Lower lobe of right lung (tissue), 2 donors: Measurements from ENCODE around the gene EPHA3. TPM values are rescaled to one million over a fixed set of nuclear protein-coding genes. Genes with fewer than 3 reads are reported as not detected.

Source experiments
- ATAC-seq, 2 donors: fragments of 200-7000 bp; cut with Tn5 transposase; one replicate each; pipeline ENCODE4 v1.9.1; 2020 to 2022; ENCODE audit warnings: mild to moderate bottlenecking in 2 of 2, moderate library complexity in 2 of 2
- DNase-seq: peaks from one replicate; pipeline ENCODE4 v3.0.0-alpha.2; 2020
- H3K27ac ChIP-seq: fragments of 200-600 bp; one replicate; pipeline ENCODE4 v1.8.0; 2022
- H3K27me3 ChIP-seq: fragments of 200-600 bp; one replicate; pipeline ENCODE4 v1.8.0; 2022; ENCODE audit warnings: low read depth
- H3K36me3 ChIP-seq: fragments of 200-600 bp; one replicate; pipeline ENCODE4 v1.8.0; 2022; ENCODE audit warnings: mild to moderate bottlenecking
- H3K4me1 ChIP-seq: fragments of 200-600 bp; one replicate; pipeline ENCODE4 v1.8.0; 2022
- H3K4me3 ChIP-seq: fragments of 200-600 bp; one replicate; pipeline ENCODE4 v1.8.0; 2022; ENCODE audit warnings: mild to moderate bottlenecking
- H3K9me3 ChIP-seq: fragments of 200-600 bp; one replicate; pipeline ENCODE4 v1.8.0; 2022
- intact Hi-C: fragments of 100-400 bp; cut with DNase I; formaldehyde crosslinking; loops from one replicate; pipeline ENCODE4 v1.11.0; 2022
- long read RNA-seq: library from polyadenylated mRNA; unstranded; transcript quantifications from one replicate; pipeline ENCODE4 v2.0.0, GENCODE V29; 2021
- total RNA-seq: library from RNA; stranded (reverse); fragmentation: NEBNext Ultra II Directional; extraction: Animal tissue kit (Norgen Biotek cat#: 25700); gene quantifications from one replicate; pipeline ENCODE4 v1.2.1, GENCODE V29; 2021
- TF ChIP-seq, protein P1 (sequence below): fragments of 200-600 bp; IDR thresholded peaks from one replicate; pipeline ENCODE4 v1.8.0; 2022; ENCODE audit warnings: antibody characterized with exemption, mild to moderate bottlenecking
- donor health status: DM: no; HTN: yes; CAD: no; lungs with severe emphysema.

The EPHA3 gene
- 1.4 TPM for total RNA-seq
- long read RNA-seq, partial matches to known transcripts: 0 of 1 reads
- long read RNA-seq, other reads (novel, unspliced or antisense): 1 of 1 reads

DNA sequence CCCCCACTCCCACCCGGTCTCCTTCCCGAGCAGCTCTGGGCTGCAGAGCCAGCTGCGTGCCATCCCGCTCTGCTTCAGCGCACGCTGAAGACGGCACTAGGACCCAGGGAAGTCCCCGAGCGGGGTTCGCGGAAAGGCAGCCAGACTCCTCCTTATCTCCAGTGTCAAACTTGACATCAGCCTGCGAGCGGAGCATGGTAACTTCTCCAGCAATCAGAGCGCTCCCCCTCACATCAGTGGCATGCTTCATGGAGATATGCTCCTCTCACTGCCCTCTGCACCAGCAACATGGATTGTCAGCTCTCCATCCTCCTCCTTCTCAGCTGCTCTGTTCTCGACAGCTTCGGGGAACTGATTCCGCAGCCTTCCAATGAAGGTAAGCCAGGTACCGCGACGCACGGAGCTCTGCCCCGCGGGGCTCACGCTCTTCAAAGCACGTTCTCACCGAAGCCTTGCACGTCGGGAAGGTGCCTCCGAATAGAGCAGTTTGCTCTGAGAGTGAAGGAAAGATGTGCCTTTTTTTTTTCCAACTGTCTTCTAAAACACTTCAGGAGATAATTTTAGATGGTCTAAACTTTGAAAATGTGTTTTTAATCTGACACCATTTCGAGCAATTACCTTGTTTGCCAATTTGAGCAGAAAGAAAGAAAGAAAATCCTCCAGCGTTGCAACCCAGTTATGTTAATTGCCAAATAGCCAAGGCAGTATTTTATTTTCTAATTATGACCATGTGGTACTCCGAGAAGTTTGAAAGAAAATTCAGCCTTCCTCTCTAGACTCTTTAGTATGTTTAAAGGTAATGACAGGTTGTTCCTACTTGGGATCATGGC is at the start of gene EPHA3:
TSS of gene EPHA3 (plus strand) at position 161 of the 830 bp plus-strand sequence. CDS start at position 289, 128 bp downstream.
- TF ChIP-seq, protein P1, sequence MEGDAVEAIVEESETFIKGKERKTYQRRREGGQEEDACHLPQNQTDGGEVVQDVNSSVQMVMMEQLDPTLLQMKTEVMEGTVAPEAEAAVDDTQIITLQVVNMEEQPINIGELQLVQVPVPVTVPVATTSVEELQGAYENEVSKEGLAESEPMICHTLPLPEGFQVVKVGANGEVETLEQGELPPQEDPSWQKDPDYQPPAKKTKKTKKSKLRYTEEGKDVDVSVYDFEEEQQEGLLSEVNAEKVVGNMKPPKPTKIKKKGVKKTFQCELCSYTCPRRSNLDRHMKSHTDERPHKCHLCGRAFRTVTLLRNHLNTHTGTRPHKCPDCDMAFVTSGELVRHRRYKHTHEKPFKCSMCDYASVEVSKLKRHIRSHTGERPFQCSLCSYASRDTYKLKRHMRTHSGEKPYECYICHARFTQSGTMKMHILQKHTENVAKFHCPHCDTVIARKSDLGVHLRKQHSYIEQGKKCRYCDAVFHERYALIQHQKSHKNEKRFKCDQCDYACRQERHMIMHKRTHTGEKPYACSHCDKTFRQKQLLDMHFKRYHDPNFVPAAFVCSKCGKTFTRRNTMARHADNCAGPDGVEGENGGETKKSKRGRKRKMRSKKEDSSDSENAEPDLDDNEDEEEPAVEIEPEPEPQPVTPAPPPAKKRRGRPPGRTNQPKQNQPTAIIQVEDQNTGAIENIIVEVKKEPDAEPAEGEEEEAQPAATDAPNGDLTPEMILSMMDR: no peak
- Histone ChIP-seq H3K36me3 (no peaks in the 10 kb centered on the region), H3K4me3 (peak within 1 kb of the TSS; percentile 46), H3K27ac (no peak within 1 kb of the TSS), H3K4me1 (peaks cover 11% of the 10 kb centered on the region), H3K27me3 (peaks cover 19% of the 10 kb centered on the region), H3K9me3 (no peaks in the 10 kb centered on the region)
- DNase-seq: peak; percentile 61
- intact Hi-C loops: no loop called here
- ATAC-seq: peak; percentile 81 to 87

DNA sequence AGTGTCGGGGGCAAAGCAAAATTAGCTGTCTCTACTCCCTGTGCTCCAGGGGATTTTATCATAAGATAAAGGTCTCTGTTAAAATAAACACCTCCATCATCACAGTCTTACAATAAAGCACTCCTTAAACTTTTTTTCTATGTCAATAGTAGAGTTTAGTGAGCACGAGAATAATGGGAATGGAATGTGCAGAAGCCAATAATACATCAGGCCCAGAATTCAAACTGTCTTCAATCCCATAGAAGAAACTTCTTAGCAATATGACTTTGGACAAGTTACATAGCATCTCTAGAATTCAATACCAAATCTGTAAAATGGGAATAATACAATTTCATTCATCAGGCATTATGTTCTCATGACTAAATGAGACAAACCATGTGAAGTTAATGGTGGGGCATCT is 49.0 kb upstream of the EPHA3 start:
- TF ChIP-seq, protein P1: no peak
- intact Hi-C loops: no loop called here
- Histone ChIP-seq H3K36me3 (no peaks in the 10 kb centered on the region), H3K27ac (no peak overlapping the region), H3K4me1 (no peaks in the 10 kb centered on the region), H3K9me3 (no peaks in the 10 kb centered on the region), H3K4me3 (no peak overlapping the region), H3K27me3 (no peaks in the 10 kb centered on the region)
- DNase-seq: no peak
- ATAC-seq: no peak

DNA sequence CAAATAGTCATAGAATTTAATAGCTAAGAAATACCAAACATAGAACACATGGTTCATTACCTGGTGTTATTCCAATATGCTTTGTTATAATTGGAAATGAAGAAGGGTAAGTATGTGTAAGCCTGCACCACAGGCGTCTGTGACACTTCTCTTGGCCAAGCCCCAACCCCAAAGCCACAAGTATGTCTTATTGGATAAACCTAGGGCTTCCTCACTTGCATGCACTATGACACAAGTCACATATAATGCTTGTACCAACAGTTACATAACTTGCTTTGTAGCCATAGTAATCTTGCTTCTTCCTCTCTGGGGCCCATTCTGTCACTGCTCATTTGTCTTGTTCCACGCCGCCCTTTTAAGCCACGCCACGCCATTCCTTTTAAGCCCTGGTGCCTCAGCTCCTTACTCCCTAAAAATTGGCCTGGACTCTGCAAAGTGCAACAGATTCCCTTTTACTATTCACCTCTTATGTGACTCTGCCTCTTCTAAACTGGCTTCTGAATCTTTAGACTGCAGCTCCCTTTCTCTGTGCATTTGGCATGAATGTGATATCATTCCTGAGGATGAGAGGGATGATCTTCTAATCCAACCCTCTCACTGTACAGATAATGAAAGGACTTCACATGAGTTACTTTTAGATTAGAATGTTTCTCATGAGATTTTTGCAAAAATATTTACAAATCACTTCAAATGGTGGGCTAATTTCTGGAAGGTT is 48.1 kb upstream of the EPHA3 start:
- Histone ChIP-seq H3K36me3 (no peaks in the 10 kb centered on the region), H3K27ac (no peak overlapping the region), H3K4me3 (no peak overlapping the region), H3K27me3 (no peaks in the 10 kb centered on the region), H3K9me3 (no peaks in the 10 kb centered on the region), H3K4me1 (no peaks in the 10 kb centered on the region)
- intact Hi-C loops: no loop called here
- DNase-seq (peak; percentile 39), ATAC-seq (peak in 1 of 2 donors; percentile 42)
- TF ChIP-seq, protein P1: no peak

DNA sequence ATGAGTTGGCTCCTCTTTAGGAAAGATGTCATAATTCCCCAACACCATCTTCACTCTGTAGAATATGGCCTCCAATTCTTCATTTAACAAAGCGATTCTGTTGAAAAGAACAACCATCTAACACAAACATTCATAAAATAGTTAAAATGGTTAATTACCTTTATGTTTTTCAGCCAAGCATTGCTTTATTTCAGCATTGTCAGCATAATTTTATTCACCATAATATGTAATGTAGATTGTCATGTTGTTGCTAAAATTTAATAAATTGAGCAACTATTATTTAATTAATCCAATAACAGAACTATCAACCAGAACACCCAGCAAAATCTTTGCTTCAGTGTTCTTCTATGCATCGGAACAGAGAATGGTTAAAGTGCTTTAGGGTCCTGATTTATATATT is 46.2 kb upstream of the EPHA3 start:
- Histone ChIP-seq H3K27ac (no peak overlapping the region), H3K27me3 (no peaks in the 10 kb centered on the region), H3K4me1 (no peaks in the 10 kb centered on the region), H3K36me3 (no peaks in the 10 kb centered on the region), H3K4me3 (no peak overlapping the region), H3K9me3 (no peaks in the 10 kb centered on the region)
- DNase-seq (no peak), ATAC-seq (no peak)
- TF ChIP-seq, protein P1: no peak
- intact Hi-C loops: no loop called here

DNA sequence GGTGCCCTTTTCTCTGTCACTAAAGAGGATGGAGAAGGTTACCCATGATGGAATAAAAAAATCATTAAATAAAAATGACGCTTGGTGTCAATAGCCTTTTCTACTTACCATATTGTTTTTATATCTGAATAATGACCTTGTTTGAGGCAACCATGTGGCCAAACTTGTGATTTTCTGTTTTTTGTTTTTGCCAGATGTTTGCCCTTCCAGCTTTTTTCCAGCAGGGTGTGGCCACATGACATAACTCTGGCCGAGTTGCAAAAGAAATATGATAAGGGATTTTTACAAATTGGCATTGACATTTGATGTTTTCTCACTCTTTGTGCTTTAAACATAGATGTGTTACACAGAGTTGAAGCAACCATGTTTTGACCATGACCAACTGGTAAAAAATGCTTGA is 39.7 kb upstream of the EPHA3 start:
- TF ChIP-seq, protein P1: no peak
- ATAC-seq (no peak), DNase-seq (no peak)
- Histone ChIP-seq H3K4me1 (no peaks in the 10 kb centered on the region), H3K9me3 (no peaks in the 10 kb centered on the region), H3K27me3 (no peaks in the 10 kb centered on the region), H3K36me3 (no peaks in the 10 kb centered on the region), H3K4me3 (no peak overlapping the region), H3K27ac (no peak overlapping the region)
- intact Hi-C loops: no loop called here
